Effector memory CD8-positive, alpha-beta T cell (primary cell): Measurements from ENCODE around the gene HDGF.

Source experiments
- ATAC-seq: fragments of 150-1000 bp; cut with Tn5 transposase; replicated peaks from 2 replicates; pipeline ENCODE4 v1.10.0; 2021; ENCODE audit warnings: mild to moderate bottlenecking, moderate library complexity
- DNase-seq, 3 experiments: peaks; one replicate each; pipeline ENCODE4 v3.0.0; 2021
- H3K27ac Mint-ChIP-seq, 2 donors: one replicate each; pipeline ENCODE4 v1.8.0; 2022; ENCODE audit warnings: mild to moderate bottlenecking in 2 of 2, mixed read lengths in 2 of 2, moderate library complexity in 2 of 2
- H3K27me3 Mint-ChIP-seq, 2 donors: one replicate each; pipeline ENCODE4 v1.8.0; 2022; ENCODE audit warnings: mixed read lengths in 2 of 2
- H3K36me3 Mint-ChIP-seq: one replicate; pipeline ENCODE4 v1.8.0; 2022; ENCODE audit warnings: mild to moderate bottlenecking, moderate library complexity, mixed read lengths; ENCODE audit not compliant: insufficient read depth
- H3K4me1 Mint-ChIP-seq, 2 donors: one replicate each; pipeline ENCODE4 v1.8.0; 2022; ENCODE audit warnings: low read depth in 2 of 2, mixed read lengths in 2 of 2
- H3K4me3 Mint-ChIP-seq, 2 donors: one replicate each; pipeline ENCODE4 v1.8.0; 2022; ENCODE audit warnings: mild to moderate bottlenecking in 2 of 2, mixed read lengths in 2 of 2, moderate library complexity in 2 of 2
- H3K9me3 Mint-ChIP-seq, 2 donors: one replicate each; pipeline ENCODE4 v1.8.0; 2022; ENCODE audit warnings: mixed read lengths in 2 of 2

HDGF gene

GRCh38 chr1:156703336-156703735 is 48.1 kb downstream of the HDGF start:
- Mint-ChIP-seq H3K36me3 (peaks cover 11% of the 10 kb centered on the region), H3K27ac (peak overlapping the region in 1 of 2 donors; percentile 49), H3K27me3 (peaks cover 20 to 56% of the 10 kb centered on the region in 2 donors), H3K4me3 (no peak overlapping the region), H3K4me1 (peaks cover 16 to 17% of the 10 kb centered on the region in 2 donors), H3K9me3 (no peaks in the 10 kb centered on the region)
- DNase-seq: no peak
- ATAC-seq: no peak

DNA sequence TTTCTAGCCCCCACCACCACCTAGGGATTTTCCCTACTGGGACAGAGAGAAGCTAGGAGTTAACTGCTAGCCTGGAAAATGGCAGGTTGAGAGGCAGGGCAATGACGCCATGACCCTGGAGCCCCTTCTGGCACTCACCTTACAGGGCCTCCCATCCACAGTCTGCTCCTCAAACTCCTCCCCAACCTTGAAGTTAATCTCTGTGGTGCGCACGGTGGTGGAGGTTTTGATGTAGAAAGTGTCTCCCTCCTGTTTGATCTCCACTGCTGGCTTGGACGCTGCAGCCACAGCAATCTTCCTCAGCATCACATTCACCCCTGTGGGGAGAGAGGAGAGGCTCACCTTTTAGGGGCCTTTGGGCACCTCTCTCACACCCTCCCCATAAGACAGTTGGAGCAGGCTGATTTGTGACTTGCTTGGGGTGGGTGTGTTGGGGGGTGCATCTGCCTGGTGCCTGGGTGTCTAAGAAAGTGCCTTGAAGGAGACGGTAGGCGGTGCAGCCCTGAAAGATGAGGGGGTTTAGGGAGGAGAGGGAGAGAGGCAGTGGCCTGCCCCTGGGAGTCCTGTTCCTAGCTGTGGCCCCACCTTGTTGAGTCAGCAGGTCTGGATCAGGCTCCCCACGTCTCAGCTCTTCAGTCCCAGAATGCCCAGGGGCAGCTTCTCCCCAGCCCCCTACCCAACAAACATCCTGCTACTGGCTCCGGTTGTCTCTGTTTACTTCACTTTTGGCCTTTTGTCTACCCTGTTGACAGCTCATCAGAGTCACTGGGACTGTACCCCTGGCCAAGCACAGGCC is 50.5 kb downstream of the HDGF start:
- Mint-ChIP-seq H3K9me3 (no peaks in the 10 kb centered on the region), H3K27me3 (peaks cover 38 to 80% of the 10 kb centered on the region in 2 donors), H3K4me3 (no peak overlapping the region), H3K4me1 (peaks cover 9 to 10% of the 10 kb centered on the region in 2 donors), H3K27ac (no peak overlapping the region), H3K36me3 (peaks cover 9% of the 10 kb centered on the region)
- no peak for DNase-seq
- ATAC-seq: no peak

DNA sequence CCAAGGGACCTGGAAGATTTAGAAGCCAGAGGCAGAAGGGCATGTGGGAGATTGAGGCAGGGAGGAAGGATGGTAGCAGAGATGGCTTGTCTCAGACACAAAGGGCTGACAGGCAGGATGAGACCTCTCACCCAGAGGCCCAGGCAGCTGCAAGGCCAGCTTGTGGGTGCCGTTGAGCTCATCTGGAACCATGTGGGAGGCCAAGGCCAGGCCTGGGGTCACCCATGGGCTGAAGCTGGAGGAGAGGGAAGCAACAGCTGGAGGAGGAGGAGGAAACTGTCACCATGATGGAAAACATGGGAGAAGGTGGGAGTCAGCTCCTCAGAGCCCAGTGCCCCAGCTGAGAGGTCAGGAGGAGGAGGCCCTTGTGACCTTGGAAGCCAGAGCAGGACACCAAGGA is 52.5 kb downstream of the HDGF start:
- H3K27me3 Mint-ChIP-seq: peaks cover 40 to 83% of the 10 kb centered on the region in 2 donors
- ATAC-seq: no peak
- DNase-seq: no peak
- H3K36me3 Mint-ChIP-seq: peaks cover 8% of the 10 kb centered on the region
- H3K4me3 Mint-ChIP-seq: no peak overlapping the region
- H3K4me1 Mint-ChIP-seq: no peaks in the 10 kb centered on the region
- no peaks in the 10 kb centered on the region for H3K9me3 Mint-ChIP-seq
- H3K27ac Mint-ChIP-seq: no peak overlapping the region

DNA sequence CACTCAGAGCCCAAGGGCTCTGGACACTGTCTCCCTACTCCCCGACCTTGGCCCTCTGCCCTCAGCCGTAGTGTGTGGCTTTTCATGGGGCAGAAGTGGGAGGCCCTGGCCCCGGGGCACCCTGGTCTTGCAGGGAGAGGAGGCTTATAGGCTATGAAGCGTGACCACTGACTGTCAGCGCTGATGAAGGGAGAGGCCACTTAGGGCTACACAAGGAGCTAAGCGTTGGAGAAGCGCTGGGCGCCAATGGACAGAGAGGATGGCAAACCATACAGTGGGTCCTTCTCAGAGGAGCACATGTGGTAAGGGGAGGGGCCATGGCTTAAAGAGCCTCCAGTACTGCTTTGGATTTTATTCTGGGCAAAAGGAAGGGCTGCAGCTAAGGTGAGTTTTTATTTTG is 54.0 kb downstream of the HDGF start:
- peaks cover 55 to 84% of the 10 kb centered on the region in 2 donors for H3K27me3 Mint-ChIP-seq
- peaks cover 7 to 9% of the 10 kb centered on the region in 2 donors for H3K4me1 Mint-ChIP-seq
- DNase-seq (no peak), ATAC-seq (no peak)
- H3K4me3 Mint-ChIP-seq: no peak overlapping the region
- H3K27ac Mint-ChIP-seq: no peak overlapping the region
- no peaks in the 10 kb centered on the region for H3K9me3 Mint-ChIP-seq
- peaks cover 5% of the 10 kb centered on the region for H3K36me3 Mint-ChIP-seq

DNA sequence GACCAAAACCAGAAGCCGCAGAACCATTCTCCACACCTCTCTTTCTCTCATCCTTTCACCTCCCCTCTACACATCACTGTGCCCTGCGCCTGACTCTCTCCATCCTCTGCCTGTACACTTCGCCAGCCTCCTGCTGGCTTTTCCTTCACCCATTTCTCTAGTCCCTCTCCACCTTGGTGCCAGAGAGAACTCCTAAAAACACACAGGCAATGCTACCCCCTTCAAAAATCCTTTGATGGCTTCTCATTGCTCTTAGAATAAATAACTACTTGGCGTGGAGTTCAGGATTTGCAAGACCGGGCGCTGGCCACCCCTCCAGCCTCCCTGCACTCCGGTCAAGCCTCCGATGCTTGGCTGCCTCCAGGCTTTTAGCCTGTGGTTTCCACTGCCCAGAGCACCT is 54.7 kb downstream of the HDGF start:
- peaks cover 62 to 91% of the 10 kb centered on the region in 2 donors for H3K27me3 Mint-ChIP-seq
- peaks cover 4% of the 10 kb centered on the region for H3K36me3 Mint-ChIP-seq
- no peaks in the 10 kb centered on the region for H3K9me3 Mint-ChIP-seq
- no peak for DNase-seq
- H3K4me1 Mint-ChIP-seq: peaks cover 14% of the 10 kb centered on the region in 2 donors
- no peak for ATAC-seq
- no peak overlapping the region for H3K4me3 Mint-ChIP-seq
- H3K27ac Mint-ChIP-seq: no peak overlapping the region

DNA sequence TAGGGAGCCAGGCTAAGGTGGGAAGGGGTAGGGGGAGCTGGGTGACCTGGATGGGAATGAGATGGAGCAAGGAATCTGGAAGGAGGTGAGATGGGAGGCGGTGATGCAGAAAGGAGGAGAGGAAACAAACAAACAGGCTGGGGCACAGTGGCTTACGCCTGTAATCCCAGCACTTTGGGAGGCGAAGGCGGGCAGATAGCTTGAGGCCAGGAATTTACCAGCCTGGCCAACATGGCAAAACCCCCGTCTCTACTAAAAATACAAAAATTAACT is 56.8 kb downstream of the HDGF start:
- H3K4me1 Mint-ChIP-seq: peaks cover 16 to 17% of the 10 kb centered on the region in 2 donors
- no peak overlapping the region for H3K4me3 Mint-ChIP-seq
- DNase-seq: no peak
- H3K27me3 Mint-ChIP-seq: peaks cover 76 to 91% of the 10 kb centered on the region in 2 donors
- no peaks in the 10 kb centered on the region for H3K9me3 Mint-ChIP-seq
- H3K36me3 Mint-ChIP-seq: no peaks in the 10 kb centered on the region
- H3K27ac Mint-ChIP-seq: no peak overlapping the region
- no peak for ATAC-seq

DNA sequence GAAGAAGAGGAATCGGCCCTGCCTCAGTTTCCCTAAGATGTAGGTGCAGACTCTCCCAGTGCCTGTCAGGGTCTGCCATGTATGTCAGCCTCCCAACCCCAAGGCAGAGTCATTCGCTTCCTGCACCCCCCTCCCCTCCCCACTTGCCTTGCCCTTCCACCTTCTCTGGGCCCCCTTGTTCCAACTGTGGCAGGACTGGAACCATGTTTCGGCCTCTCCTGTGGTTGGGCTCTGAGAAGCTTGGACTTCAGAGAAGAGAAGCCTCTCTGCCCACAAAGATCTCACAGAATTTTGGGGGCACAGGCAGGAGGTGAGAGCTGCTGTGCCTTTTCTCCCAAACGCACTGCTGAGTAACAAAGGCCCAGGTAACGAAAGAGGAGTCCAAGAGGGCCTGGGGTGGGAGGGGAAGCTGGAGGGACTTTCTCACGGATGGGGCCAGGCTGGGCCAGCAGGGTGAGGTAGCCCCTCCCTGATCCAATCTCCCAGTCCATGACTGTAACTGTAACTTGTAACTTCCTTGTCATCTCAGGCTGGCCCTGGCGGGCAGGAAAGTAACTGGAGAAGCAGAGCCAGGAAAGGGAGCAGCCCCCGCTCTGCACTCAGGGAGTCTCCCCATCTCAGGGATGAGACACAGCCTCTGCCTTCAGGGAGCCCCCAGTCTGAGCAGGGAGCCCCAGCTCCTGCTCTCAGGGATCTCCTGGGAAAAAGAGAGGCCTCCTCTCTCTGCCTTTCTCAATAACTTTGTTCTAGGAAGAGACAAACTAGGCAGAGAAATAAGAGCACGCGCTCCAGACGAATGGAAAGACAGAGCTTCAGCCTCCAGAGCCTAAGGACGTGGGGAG is 57.4 kb downstream of the HDGF start:
- Mint-ChIP-seq H3K9me3 (no peaks in the 10 kb centered on the region), H3K27ac (no peak overlapping the region), H3K36me3 (no peaks in the 10 kb centered on the region), H3K27me3 (peaks cover 75 to 91% of the 10 kb centered on the region in 2 donors), H3K4me1 (peaks cover 19 to 20% of the 10 kb centered on the region in 2 donors), H3K4me3 (no peak overlapping the region)
- ATAC-seq (no peak), DNase-seq (no peak)

GRCh38 chr1:156692925-156693847 is 58.3 kb downstream of the HDGF start:
- H3K27ac Mint-ChIP-seq: no peak overlapping the region

DNA sequence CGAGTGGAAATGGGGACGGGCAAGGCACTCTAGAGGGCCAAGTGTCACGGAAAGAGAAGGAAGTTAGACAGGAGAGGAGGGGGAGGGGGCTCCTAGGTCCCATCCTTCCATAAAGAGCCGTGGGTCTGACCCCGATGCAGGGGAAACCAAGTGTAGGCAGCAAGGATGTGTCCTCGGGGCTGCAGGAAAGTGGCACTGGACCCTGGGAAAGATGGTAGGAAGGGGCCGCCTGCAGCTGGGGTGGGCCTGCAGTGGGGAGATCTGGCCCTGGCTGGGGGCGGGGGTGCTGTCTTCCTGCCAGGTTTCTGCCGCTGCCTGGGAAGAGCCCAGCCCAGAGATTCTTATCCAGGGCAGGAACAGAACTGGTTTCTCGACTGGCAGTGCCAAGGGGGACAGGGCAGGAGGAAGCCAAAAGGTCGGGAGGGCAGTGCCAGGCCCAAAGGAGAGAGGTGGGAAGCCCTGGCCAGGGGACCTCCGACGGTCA is 59.0 kb downstream of the HDGF start:
- ATAC-seq (no peak), DNase-seq (no peak)
- Mint-ChIP-seq H3K4me1 (peaks cover 19 to 20% of the 10 kb centered on the region in 2 donors), H3K36me3 (no peaks in the 10 kb centered on the region), H3K27me3 (peaks cover 71 to 87% of the 10 kb centered on the region in 2 donors), H3K4me3 (no peak overlapping the region), H3K27ac (no peak overlapping the region), H3K9me3 (no peaks in the 10 kb centered on the region)

More at GRCh38 chr1:156692925-156693847, 58.3 kb downstream of the HDGF start:
- no peak overlapping the region for H3K4me3 Mint-ChIP-seq
- peaks cover 75 to 91% of the 10 kb centered on the region in 2 donors for H3K27me3 Mint-ChIP-seq
- no peaks in the 10 kb centered on the region for H3K36me3 Mint-ChIP-seq
- no peaks in the 10 kb centered on the region for H3K9me3 Mint-ChIP-seq
- H3K4me1 Mint-ChIP-seq: peaks cover 19 to 20% of the 10 kb centered on the region in 2 donors
- peak in 1 of 3 experiments; percentile 21 for DNase-seq
- ATAC-seq: peak; percentile 9
